Keratinocyte (primary cell): ENCODE data around the gene FOXK1.

ENCODE experiments used
- CTCF ChIP-seq, 3 experiments: IDR thresholded peaks in 1 of 3; conservative IDR thresholded peaks in 1 of 3; optimal IDR thresholded peaks in 1 of 3; 2 replicates in 2 of 3; 3 replicates in 1 of 3; pipeline versions ENCODE3 to v1.5.1; 2011; ENCODE audit warnings: low read length in 3 of 3, mild to moderate bottlenecking in 3 of 3, moderate library complexity in 2 of 3, control low read depth in 1 of 3, inconsistent platforms in 1 of 3; ENCODE audit not compliant: insufficient read depth in 2 of 3; ENCODE audit errors: extremely low read depth in 1 of 3
- EZH2 ChIP-seq: IDR thresholded peaks from one replicate; pipeline ENCODE4 v1.6.1; 2012; ENCODE audit warnings: inconsistent platforms, mild to moderate bottlenecking, low read length, moderate library complexity

GRCh38 chr7:4734587-4735345, 52.7 kb downstream of the FOXK1 start:
- TF ChIP-seq CTCF (optimal IDR thresholded peaks at IDR 0.05 in 1 of 3, IDR thresholded peaks at IDR 0.05 in 1 of 3, conservative IDR thresholded peaks at IDR 0.05 in 1 of 3; ENCODE audit: extremely low read depth in 1 of 3, insufficient read depth in 2 of 3, low read length in 3 of 3) (no peak), EZH2 (no peak)
